GM21737 (cell line): ENCODE results near the gene ATP5PB.

Source experiments
- ATAC-seq: cut with Tn5 transposase; IDR thresholded peaks from one replicate; pipeline ENCODE4 v1.9.1; 2021; ENCODE audit warnings: mild to moderate bottlenecking, moderate library complexity; ENCODE audit not compliant: unreplicated experiment

ATP5PB gene, protein sequence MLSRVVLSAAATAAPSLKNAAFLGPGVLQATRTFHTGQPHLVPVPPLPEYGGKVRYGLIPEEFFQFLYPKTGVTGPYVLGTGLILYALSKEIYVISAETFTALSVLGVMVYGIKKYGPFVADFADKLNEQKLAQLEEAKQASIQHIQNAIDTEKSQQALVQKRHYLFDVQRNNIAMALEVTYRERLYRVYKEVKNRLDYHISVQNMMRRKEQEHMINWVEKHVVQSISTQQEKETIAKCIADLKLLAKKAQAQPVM

DNA sequence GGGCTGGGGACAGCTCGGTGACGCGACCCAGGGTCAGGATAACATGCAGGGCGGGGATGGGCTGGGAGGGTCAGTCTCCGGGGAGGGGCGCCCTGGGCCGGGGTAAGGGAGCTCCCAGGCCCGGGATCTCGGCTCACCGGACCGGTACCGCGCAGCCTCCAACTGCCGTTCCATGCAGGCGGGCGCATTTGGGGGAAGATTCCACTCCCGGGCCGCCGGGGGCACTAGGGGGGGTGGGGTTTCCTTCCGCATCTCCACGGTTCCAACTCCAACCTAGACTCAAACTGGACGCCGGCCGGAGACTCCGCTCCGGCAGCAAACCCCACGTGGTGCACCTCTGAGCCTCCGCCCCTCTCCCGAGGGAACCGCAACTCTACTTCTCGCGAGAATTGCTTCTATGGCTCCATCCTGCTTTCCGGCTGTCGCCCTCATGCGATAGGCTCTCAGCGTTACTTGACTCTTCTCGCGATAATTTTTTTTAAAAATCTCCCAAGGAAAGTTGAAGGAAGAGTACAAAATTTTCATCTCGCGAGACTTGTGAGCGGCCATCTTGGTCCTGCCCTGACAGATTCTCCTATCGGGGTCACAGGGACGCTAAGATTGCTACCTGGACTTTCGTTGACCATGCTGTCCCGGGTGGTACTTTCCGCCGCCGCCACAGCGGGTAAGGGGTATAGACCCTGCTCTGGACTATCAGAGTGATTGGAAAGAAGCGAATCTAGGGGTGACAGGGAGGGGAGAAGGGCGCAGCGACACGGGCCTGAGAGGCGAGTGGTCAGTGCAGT lies at the start of gene ATP5PB, which contains the start of gene WDR77:
TSS of gene ATP5PB (plus strand) at position 547 of the 785 bp plus-strand sequence. CDS start at position 625, 78 bp downstream.
TSS of gene WDR77 (minus strand) at position 339 of the 785 bp plus-strand sequence. CDS start at position 252, 87 bp downstream.
- peak; percentile 84 for ATAC-seq

DNA sequence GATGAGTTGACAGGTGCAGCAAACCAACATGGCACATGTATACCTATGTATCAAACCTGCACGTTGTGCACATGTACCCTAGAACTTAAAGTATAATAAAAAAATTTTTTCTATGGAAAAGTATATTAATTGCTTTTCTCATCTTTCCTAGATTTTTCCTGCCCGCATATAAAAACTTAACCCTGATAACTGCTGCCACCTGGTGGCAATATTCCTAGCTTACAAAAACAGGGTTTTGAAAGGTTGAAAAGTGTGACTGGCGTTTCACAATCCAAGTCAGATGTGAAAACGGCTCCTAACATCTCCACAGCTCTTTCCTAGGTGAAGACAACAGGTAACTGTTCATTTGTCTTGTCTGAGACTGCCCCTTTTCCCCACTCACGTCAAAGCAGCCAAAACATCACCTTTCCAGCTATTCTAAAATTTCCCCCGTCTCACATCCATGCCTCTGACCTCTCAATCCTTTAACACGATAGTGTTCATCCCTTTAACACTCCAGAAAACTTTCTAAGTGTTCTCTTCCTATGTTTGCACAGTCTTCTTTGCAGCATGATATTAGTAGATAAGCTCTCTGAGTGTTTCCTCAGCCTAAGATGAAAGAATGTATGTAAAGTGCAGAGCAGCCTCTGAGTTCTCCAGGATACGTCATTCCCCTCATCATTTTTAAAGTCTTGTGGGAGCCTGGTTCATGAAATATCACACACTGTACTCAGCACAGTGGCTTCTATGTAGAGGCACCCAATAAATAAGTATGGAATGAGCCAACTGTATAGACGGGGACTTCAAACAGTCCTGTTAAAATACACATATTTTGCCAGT lies 49.3 kb upstream of the ATP5PB start:
- no peak for ATAC-seq

DNA sequence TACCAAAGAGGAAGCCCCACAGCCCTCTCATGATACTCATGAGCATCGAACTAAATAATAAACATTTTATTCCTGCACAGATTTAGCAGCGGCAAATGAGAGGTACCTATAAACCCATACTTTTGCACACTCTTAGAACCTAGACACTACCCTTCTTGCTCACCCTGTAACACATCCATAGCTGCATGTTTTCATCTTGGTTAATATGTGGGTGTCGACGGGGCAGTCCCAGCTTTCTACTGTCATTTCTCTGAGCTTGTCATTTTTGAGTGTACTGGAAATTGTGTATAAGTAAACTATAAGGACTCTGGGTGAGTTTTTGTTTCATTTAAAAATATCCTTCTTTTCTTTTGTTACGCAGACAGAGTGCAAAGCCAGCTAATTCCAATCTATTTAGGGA lies 47.2 kb upstream of the ATP5PB start:
- no peak for ATAC-seq

DNA sequence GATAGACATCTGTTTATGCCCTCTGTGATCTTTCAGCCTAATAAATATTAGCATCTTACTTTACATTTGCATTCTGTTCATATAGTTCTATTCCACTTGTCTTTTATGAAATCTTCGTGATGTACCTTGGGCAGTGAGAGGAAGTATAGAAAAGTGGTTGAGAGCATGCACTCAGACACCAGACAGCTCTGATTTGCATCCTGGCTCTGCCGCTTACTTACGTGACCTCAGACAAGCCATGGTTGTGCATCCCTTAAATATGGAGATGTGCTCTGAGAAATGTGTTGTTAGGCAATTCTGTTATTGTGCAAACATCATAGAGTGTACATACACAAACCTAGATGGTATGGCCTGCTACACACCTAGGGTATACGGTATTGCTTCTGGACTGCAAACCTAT lies 44.7 kb upstream of the ATP5PB start:
- no peak for ATAC-seq

DNA sequence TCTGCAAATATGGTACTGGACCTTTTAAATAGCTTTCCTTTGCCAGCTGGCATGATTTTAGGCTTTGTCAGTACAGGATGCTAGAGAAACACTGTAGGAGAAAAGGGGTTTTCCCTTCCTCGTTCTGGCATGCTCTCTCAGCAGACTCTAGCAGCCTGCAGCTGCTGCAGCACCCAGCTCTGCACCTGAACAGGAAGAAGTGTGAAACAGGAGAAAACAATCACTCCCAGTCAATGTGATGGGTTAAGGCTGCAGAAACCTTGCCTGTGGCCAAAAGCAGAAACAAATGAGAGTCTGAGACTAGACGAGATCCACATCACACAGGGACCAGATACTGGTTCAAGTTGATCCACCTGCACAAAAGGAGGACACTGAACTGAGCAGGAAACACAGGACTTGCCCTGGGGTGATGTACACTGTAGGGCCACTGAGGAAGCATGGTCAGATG lies 42.9 kb upstream of the ATP5PB start:
- ATAC-seq: peak; percentile 92

DNA sequence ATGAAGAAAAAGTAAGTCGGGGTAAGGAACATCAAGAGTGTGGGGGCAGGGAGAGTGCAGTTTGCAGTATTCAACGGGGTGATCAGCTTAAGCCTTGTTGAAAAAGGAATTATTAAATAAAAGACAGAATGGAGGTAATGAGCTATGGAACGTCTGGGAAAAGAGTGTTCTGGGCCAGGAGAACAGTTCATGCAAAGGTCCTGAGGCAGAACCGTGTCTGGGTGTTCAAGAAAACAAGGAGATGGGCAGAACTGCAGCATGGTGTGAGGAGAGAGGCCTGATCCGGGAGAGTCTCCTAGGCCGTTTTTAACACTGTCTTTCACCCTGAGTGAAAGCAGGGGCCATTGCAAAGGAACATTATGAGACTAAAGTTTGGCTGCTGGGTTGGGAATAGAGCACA lies 42.0 kb upstream of the ATP5PB start:
- ATAC-seq: no peak

DNA sequence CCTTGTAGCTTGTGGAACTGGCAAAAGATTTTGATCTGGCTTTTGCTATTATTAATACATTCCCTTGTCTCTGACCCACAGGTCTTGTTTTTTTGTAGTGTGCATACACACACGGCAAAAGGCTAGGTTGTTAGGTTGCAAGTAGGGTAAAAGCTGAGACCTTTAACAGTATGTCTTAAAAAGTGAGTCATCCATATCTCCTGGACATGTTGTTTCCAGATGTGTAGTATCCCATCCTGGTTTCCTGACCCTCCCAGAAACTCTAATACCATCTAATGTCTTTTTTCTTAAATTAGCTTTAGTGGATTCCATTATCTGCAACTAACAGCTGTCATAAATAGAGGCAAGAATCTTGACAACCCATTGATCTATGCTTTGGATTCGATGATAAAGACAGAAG lies 36.4 kb upstream of the ATP5PB start:
- ATAC-seq: no peak

DNA sequence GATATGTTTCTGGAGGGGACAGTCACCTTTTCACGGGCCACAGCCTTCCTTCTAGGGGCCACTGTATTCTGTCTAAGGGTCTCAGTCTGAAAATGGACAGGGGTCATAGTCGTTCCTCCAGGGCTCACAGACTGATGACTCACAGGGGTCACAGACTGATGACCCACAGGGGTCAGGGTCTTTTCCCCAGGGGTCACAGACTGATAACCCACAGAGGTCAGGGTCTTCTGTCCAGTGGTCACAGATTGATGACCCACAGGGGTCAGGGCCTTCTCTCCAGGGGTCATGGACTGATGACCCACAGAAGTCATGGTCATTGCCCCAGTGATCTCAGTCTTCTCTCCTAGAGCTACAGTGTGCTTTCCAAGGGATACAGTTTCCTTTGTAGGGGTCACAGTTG lies 34.5 kb upstream of the ATP5PB start:
- ATAC-seq: no peak

DNA sequence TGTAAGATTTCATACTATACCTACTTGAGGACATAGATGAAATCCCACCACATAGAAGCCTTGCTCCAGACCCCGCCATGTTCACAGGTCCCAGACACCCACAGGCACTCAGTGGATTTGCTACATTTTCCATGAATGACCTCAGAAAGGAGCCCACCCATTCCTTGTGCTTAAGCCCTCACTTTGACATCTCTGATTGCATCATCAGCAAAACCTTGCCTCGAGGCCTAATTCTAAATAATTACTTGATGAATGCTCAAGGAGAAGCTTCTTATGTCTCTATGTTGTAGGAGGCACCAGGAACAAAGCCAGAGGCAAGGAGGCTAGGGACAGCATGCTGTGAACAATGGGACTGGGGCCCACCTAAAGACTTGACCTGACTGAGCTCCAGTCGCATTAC lies 33.8 kb upstream of the ATP5PB start:
- no peak for ATAC-seq

DNA sequence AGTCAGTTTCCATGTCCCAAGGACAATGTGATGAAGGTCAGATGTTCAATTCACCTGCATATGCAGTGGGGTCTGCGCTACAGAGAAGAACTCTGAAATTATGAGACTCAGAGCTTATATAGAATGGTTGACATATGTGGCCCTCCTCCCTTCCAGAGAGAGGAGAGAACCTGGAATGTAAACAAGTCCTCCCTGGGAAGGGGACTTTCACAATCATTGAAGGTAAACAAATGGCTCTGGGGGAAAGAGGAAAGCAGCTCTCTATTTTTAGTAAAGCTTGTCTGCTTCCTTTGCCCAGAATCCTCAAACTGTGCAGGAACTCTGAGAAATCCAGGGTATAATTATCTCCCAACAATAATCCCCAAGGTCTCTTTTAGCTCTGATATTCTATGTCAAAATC lies 31.5 kb upstream of the ATP5PB start:
- ATAC-seq: no peak

DNA sequence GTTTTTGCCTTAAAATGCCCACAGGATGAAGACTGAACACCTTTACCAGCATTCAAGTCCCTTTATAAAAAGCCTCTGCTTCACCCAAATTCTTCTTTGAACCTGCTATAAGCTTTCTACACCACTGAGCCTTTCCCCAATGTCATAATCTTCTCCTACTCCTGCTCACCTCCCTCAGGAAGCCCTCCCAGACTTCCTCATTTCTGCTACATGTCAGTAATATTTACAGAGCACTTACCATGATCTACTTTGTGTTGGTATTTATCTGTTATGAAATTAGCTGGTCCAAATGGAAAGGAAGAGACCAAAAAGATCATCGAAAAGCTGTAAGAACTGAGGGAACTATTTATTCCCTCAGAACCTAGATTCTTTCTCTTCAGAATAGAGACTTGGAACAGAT lies 30.2 kb upstream of the ATP5PB start:
- no peak for ATAC-seq

DNA sequence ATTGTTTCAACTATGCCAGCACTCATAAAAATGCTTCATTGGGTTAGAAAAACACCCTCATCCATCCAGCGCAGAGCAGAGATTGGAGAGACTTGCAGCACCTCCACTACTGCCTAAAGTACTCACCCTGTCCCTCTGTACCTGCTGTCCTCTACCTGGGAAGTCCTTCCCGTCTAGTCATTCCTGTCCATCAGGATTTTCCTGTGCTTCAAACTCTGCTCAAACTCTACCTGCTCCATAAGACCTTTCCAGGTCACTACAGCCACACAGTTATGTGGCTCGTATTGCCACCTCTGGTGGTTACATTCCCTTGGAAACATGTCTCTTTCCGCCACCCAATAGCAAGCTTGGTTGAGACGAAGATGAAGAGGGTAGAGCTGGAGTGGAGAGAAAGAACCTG lies 28.9 kb upstream of the ATP5PB start:
- ATAC-seq: no peak

DNA sequence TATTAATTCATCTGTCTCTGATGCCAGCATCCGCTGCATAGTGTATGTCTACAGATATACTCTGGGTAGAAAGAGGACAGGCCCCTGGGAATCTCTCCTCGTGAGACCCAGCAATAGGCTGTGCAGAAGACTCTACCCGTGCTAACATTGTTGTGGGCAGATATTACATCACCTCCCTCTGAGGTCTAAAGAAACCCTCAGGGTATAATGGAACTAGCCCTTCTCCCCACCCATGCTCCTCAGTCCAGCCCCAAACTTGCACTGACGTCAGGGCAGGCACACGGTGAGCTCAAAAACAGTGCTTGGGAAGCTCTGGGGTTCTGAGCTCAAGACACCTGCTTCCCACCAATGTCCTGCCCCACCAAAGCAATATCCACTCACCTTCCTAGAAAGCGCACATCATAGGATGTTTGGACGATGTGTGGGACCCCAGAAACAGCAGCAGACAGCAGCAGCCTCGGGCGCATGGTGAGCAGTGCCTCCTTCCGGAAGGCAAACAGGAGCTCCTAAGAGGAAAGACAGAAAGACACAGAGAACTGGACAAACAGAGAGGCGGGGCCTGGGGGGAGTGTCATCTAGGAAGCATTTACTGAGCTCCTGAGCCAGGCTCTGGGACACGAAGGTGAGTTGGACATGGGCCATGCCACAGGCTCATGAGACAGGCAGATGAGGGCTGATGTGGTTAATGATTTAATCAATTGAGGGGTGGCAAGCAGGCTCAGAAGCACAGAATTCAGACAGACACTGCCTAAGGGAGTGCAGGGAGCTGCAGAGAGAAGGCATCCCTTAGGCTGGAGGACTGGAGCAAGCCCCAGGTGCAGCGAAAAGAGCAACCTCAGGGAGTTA lies 26.5 kb upstream of the ATP5PB start:
- no peak for ATAC-seq

DNA sequence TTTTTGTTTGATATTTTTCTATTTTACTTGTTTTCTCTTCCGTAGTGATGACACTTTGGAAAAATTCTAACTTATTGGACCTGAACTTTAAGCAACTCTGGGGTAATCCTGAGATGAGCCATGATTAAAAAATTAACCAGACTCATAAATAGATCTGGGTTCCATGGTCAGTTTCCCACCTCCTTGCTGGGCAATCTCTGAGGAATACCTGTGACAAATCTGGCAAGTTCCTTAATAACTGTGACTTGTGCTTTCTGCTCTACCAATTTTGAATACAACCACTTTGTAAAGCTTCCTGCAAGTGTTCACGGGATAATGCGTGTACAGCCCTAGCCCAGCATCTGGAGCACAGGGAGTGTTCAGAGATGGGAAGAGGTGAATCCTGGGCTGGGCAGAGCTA lies 25.0 kb upstream of the ATP5PB start:
- no peak for ATAC-seq

DNA sequence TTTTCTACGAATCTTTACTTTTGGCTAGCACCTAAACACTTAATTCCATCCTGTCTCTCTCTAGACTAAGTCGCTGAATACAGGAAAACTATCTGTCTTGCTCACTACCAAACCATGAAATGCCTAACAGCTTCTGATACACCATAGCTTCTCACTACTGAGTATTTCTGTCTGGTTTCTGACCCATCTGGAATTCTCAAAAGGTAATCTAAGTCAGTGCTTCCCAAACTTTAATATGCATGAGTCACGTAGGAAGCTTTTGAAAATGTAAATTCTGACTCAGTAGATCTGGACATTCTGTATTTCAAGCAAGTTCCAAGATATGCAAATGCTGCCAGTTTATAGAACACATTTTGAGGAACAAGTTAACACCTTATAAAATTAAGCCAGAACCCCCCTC lies 12.5 kb upstream of the ATP5PB start:
- no peak for ATAC-seq

DNA sequence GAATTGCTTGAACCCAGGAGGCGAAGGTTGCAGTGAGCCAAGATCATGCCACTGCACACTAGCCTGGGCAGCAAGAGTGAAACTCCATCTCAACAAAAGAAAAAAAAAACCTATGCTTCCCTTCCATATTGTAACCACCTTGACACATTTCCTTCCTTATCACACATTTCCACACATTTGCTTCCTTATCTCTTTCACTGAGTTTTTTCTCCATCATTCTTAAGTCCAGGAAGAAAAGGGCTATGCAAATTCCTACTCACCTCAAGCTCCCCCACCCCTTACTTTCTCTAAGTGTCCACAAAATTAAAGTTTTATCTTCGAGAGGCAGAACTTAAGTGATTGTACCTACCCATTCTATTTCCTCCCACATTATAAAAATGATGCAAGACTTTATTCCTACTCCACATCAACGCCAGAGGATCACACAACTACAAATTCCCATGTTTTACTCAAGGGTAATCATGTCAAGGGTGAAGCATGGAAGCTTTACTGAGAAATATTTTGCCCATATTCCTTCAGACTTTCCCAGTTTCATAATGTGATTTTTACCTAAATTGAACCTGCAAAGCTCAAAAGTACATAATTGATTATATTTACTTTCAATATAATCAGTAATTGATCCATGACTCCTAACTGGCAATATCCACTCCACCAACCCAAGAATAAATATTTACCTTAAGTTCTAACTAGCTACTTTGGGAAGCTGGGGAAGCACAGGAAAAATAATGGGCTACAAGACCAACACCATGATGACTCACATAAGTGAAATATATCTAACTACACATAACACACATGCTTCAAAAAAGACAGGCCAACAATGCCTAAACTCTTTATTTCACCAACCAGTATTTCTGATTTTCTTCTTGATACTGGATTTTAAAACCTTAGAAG lies 9.6 kb upstream of the ATP5PB start:
- no peak for ATAC-seq

DNA sequence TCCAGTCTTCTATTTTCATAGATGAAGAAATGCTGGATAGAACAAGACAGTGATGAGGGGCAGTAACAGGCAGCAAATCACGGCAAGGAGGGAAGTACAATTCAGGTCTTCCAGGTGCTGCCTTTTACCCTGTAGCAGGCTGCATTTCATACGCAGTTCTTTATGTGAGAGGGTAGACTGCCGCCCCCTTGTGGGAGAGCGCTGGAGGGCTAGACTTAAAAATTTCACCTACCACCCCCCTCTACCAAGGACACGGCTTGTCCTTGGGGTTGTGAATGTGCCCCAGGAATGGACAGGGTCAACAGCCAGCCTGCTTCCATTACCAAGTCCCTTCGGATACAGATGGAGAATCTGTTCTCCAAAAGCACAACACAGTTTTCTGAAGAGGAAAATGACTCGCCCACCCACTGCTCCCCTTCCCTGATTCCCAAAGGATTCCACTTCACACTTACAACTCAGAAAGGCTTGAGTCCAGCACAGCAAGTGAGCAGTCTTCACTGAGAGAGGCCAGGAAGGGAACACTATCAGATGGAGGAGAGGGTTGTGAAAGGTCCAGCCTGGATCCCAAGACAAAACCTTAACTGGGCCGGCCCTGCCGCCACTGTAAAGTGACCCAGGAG lies 7.6 kb upstream of the ATP5PB start:
- ATAC-seq: no peak

DNA sequence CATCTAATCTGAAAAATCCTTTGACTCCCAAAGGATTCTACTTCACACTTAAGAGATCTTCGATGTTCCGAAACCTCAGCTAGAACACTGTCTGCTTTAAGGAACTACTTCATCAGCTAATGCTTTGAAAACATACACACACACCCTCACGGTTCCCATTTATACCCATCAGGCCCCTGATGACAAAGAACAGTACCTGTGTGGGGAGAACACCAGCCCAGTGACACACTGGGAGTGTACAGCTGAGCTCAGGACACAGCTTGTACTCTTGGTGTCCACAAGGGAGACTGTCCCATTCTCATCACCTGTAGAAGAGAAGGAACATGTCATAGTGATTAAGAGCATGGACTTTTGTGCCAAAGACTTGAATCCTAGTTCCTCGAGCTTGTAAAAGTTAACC lies 6.8 kb upstream of the ATP5PB start:
- no peak for ATAC-seq

DNA sequence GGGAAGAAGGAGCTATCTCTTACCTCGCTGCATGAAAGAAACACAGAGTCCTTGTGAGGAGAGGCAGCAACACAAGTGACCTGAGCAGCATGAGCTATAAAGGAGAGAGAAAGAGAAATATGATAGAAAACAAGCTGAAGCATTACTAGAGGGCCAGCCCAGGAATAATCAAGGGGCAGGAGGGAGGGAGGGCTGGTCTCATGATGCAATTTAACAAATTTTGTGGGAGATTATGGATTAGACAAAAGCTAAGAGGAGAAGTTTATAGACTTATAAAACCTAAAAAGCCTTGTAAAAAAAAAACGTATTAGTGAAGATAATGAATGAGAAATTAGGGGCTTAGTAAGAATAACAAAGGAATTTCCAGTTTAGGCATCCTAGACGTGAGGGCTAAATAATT lies 5.2 kb upstream of the ATP5PB start:
- no peak for ATAC-seq
